HG02642 (cell line): ENCODE data around the gene URB2.

ENCODE experiments used
- ATAC-seq: cut with Tn5 transposase; IDR thresholded peaks from one replicate; pipeline ENCODE4 v1.9.1; 2021; ENCODE audit warnings: mild to moderate bottlenecking; ENCODE audit not compliant: unreplicated experiment, poor library complexity

Gene URB2

GRCh38 chr1:229642376-229642775, 16.3 kb downstream of the URB2 start:
- no peak for ATAC-seq

GRCh38 chr1:229642970-229643369, 16.9 kb downstream of the URB2 start:
- ATAC-seq, result no peak

GRCh38 chr1:229643996-229644745, 18.1 kb downstream of the URB2 start:
- ATAC-seq, result peak; percentile 55

GRCh38 chr1:229645324-229645993, 19.4 kb downstream of the URB2 start:
- ATAC-seq, result no peak

GRCh38 chr1:229648406-229648805, 22.4 kb downstream of the URB2 start:
- ATAC-seq, result no peak

- no peak for ATAC-seq
These were observed 24.0 kb downstream of the URB2 start for GRCh38 chr1:229650045-229650444.

- no peak for ATAC-seq
These were observed 25.5 kb downstream of the URB2 start for GRCh38 chr1:229651546-229651945.

- ATAC-seq, result no peak
These were observed 27.4 kb downstream of the URB2 start for GRCh38 chr1:229653420-229653819.

GRCh38 chr1:229655781-229656180, 29.7 kb downstream of the URB2 start:
- ATAC-seq, result no peak

GRCh38 chr1:229657993-229658755, 32.1 kb downstream of the URB2 start:
- ATAC-seq, result peak; percentile 54

GRCh38 chr1:229661022-229661877, 35.2 kb downstream of the URB2 start:
- peak; percentile 64 for ATAC-seq

GRCh38 chr1:229661897-229662296, 35.9 kb downstream of the URB2 start:
- no peak for ATAC-seq

- ATAC-seq, result peak; percentile 62
These were observed 38.2 kb downstream of the URB2 start for GRCh38 chr1:229664133-229664689.

- no peak for ATAC-seq
These were observed 40.0 kb downstream of the URB2 start for GRCh38 chr1:229665912-229666558.

GRCh38 chr1:229666585-229666984, 40.5 kb downstream of the URB2 start:
- no peak for ATAC-seq

- no peak for ATAC-seq
These were observed 43.3 kb downstream of the URB2 start for GRCh38 chr1:229669333-229669732.

GRCh38 chr1:229671310-229671709, 45.3 kb downstream of the URB2 start:
- no peak for ATAC-seq

GRCh38 chr1:229672246-229672645, 46.2 kb downstream of the URB2 start:
- no peak for ATAC-seq

GRCh38 chr1:229674042-229674441, 48.0 kb downstream of the URB2 start:
- ATAC-seq, result no peak
